NCI-H2107 treated with DMSO at 0.1 percent for 48 hours (cell line): ENCODE data around the gene ACO1.

Experiments
- DNase-seq: peaks from one replicate; lab custom pipeline; 2025; ENCODE audit not compliant: unreplicated experiment; lab: John Stamatoyannopoulos, UW

The ACO1 gene

DNA sequence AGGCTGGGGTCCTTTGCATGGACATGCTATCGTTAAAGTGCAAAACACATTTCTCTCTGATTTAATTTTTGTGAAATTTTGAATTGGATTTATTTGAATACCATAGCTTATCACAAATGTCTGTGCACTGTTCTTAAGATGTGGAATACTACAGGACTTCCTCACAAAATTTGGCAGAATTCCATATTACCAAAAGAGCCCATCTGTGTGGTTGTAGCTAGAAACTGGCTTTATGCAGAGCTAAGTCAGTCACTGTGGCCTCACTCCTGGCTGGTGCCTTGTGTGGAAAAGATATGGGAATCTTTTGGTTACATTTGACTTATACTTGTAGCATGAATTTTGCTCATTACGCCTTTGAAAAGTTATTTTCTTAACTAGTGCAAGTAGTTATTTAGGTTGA is 35.5 kb downstream of the ACO1 start:
- DNase-seq: no peak

GRCh38 chr9:32422237-32422806 is 37.9 kb downstream of the ACO1 start:
- no peak for DNase-seq

- no peak for DNase-seq
Measured at GRCh38 chr9:32423371-32423770, 38.9 kb downstream of the ACO1 start.

GRCh38 chr9:32424616-32425015 is 40.2 kb downstream of the ACO1 start:
- DNase-seq: no peak

- no peak for DNase-seq
Measured at GRCh38 chr9:32426278-32426939, 42.0 kb downstream of the ACO1 start.

GRCh38 chr9:32427111-32427873 is 42.8 kb downstream of the ACO1 start:
- no peak for DNase-seq

DNA sequence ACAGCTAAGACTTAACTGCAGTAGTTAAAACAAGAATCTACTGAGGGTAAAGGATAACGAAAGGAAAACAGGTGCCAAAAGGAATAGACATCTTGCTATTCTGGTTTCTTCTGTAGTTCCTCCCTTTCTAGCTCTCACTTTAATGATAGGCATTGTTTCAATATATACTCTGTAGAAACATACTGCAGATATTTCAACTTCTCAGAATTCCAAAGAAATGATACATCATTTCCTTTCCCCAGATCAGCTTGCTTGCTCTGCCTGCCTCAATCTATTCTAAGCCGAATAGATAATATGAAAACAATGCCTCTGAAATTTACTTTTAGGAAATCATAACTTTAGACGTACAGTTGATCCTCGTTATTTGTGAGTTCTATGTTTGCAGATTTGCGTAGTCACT is 46.3 kb downstream of the ACO1 start:
- DNase-seq: no peak

- DNase-seq: no peak
Measured at GRCh38 chr9:32431196-32431595, 46.8 kb downstream of the ACO1 start.

DNA sequence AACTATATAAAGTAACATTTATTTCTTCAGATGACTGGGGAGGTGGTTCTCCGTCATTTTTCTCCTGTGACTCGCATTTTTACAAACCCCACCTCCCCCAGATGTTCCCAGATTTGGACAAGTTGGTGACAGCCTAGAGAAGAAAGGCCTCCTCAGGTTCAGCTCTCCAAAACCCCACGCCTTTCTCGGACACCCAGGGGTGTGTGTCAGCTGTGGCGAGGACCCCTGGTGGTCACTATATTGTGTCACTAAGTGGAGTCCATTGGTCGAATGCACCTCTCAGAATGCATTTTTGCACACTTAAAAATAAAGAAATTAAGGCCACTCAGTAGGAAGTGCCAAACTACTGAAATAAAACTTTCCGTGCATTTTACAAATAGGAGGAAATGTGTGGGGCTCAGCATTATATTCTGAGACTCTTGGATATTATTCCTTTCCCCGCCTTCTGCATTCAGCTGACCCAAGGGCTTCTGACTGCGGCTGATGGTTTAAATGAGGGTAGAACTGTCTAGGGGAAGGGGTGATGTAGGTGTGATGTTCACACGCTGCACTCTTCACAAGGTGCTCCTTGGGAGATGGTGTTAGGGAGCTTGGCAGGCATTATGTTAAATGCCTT is 47.6 kb downstream of the ACO1 start:
- no peak for DNase-seq

DNA sequence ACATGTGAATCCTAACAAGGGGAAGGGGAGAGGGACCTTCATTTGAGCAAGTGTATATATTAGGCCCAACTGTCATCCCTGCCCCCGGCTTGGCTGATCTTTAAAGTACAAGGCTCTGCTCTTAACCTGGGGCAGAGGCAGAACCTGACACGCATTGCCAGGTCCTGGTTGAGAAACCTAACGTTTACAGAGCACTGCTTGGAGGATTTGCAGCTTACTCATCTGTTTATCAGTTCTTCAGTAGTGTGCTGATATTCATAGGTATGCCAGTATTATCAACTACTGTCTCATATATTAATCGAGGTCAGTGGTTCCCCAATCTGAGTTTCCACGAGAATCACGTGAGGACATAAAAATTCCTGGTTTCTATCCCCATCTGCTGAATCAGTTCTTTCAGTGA is 50.4 kb downstream of the ACO1 start:
- DNase-seq: no peak

- DNase-seq: no peak
Measured at GRCh38 chr9:32441678-32442077, 57.2 kb downstream of the ACO1 start.

DNA sequence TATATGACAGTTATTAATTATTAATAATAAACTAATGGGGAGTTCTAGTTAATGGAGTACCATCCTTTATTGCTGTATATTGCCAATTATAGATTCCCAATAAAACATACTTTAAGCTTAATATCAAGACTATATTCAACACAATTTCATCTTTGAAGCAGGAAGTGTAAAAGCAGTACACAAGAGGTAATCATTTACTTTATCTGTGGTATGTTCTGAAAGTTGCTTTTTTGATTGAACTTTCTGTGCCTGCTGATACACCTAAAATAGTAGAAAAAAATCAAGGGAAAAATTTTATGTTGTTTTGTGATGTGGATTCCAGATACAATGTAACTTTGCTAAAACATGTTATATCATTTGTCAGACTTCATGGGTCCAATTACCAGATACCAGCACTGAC is 58.0 kb downstream of the ACO1 start:
- DNase-seq: no peak

DNA sequence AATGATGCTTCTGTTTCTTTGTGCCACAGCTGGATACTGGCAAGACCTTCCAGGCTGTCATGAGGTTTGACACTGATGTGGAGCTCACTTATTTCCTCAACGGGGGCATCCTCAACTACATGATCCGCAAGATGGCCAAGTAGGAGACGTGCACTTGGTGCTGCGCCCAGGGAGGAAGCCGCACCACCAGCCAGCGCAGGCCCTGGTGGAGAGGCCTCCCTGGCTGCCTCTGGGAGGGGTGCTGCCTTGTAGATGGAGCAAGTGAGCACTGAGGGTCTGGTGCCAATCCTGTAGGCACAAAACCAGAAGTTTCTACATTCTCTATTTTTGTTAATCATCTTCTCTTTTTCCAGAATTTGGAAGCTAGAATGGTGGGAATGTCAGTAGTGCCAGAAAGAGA is 65.5 kb downstream of the ACO1 start:
- no peak for DNase-seq

DNA sequence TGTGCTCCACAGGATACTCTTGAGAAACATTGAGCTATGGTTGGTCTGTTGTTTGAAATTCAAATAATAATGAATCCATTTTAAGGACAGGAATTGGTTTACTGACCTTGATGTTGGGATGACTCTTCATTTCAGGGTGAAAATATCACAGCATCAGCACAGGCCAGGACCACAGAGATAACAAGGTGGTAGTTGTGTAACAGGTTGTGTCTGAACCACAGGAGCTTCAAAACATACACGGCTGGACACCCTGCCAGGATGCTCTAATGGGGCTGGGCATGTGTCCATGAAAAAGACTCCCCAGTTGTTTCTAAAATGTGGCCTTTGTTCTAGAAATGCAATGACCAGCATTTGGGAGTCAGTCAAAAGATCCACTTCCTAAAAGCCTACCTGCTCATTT is 69.8 kb downstream of the ACO1 start:
- no peak for DNase-seq

DNA sequence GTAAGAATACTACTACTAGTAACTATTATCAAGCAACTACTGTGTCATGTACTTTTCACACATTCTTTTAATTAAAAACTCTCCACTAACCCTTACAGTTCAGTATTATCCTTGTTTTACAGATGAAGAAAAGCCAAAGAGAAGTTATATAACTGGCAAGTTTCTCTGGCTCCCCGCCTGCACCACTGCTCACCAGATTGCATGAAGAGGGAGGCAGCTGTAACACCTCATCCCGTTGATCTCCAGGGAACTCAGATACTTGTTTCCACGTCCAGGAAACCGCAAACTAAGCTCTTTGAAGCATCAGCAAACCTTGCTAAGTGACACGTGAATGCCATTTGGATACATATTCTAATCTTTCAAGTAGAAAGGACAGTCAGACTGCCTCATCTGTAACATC is 71.3 kb downstream of the ACO1 start:
- DNase-seq: no peak

- no peak for DNase-seq
Measured at GRCh38 chr9:32456564-32456963, 72.1 kb downstream of the ACO1 start.

DNA sequence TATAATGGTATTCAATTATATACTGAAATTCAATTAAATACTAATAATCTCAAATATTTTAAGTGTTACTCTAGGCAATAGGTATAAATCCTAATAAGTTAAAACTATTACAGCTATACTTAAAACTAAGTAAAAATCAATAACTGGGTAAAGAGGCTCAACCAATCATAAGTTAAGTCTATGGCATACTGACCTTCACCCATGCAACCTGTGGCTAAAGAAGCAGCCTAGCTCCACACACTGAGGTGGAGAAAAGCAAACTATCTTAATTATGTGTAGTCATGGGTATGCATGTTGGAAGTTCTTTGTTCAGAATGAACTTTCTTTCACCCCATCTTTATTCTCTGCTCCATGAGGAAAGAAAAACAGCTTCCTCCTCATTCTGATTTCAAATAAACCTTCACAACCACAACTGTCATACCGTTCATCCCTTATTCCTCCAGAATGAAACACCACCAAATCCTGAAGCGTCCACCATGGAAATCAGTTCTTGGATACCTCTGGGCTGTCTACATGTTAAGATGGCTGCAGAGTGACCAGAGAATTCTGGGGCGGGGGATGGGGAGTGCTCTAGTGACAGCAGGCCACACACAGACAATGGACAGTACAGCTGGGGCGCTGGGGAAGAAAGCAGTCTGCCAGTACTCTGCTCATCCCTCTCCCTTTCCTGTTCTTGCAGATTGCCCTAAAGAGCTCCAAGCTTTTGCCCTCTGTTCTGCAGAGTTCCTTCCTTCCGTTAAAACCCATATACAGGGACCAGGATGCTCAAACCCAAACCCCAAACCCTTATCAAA is 79.3 kb downstream of the ACO1 start:
- no peak for DNase-seq

GRCh38 chr9:32468740-32469139 is 84.3 kb downstream of the ACO1 start:
- DNase-seq: no peak

GRCh38 chr9:32472344-32472743 is 87.9 kb downstream of the ACO1 start:
- DNase-seq: no peak

DNA sequence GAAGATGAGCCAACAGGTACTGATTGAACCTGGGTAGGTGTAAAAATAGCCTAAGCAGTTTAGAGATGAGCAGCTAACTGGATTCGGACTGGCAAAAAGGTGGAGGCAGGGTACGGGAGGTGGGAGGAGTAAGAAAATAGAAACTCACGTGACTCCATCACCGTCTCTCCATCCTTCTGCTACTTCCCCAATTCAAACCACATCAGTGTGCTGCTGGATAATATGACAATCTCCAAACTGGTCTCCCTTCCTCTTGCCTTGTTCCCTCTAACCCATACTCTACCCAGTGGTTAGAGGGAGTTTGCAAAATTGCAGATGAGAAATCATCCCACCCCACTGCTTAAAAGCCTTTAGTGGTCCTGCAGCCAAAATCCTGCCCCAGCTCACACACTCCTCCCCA is 98.9 kb downstream of the ACO1 start:
- DNase-seq: no peak

DNA sequence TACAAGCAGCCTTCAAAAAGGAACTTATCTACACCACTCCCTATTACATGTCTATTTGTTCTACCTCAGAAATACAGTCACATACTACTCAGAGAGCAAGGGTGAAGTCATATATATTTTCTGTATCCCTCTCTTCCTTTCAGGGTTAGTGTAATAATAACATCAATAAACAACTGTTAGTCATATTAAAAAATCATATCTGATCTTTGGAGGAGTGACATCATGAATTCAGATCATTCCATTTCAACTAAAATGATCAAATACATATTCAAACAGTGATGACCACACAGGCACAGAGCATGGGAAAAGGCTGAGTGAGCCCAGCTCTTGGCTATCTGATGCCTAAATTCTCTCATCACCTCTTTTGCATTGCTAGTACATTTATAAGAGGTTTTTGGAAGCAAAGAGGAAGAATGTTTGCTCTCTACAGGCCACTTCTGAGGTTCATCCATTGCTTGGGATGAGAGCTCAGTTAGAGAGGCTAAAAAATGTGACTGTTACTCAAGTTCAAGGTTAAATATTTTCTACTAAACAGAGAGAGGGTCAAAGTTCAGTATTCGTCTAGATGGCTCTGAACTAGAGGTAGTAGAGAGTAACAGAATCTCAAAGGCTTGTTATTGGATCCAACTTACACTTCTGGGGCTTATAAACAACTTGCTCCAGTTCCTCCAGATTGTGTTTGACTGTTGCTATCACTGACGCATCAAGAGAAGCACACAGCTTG is 102.6 kb downstream of the ACO1 start:
- no peak for DNase-seq
